GM18502 (cell line): ENCODE results near the gene LIPC.

Experiments
- ATAC-seq: cut with Tn5 transposase; IDR thresholded peaks from one replicate; pipeline ENCODE4 v1.9.1; 2021; ENCODE audit warnings: mild to moderate bottlenecking; ENCODE audit not compliant: unreplicated experiment, poor library complexity

The LIPC gene

GRCh38 chr15:58431221-58432149 lies at the start of gene LIPC:
Gene LIPC, plus strand, starts transcription at chr15:58431991. Its CDS starts 42 bp downstream, at chr15:58432033.
- ATAC-seq: no peak

- no peak for ATAC-seq
These were observed 47.9 kb upstream of the LIPC start for GRCh38 chr15:58383876-58384275.

- ATAC-seq: no peak
These were observed 47.1 kb upstream of the LIPC start for GRCh38 chr15:58384667-58385066.

GRCh38 chr15:58386081-58386480 lies 45.7 kb upstream of the LIPC start:
- no peak for ATAC-seq

- no peak for ATAC-seq
These were observed 45.1 kb upstream of the LIPC start for GRCh38 chr15:58386641-58387040.

GRCh38 chr15:58387130-58387529 lies 44.7 kb upstream of the LIPC start:
- ATAC-seq: no peak

GRCh38 chr15:58388211-58388610 lies 43.6 kb upstream of the LIPC start:
- ATAC-seq: no peak

GRCh38 chr15:58390118-58390517 lies 41.7 kb upstream of the LIPC start:
- no peak for ATAC-seq

GRCh38 chr15:58390655-58391054 lies 41.1 kb upstream of the LIPC start:
- ATAC-seq: no peak

GRCh38 chr15:58391088-58391487 lies 40.7 kb upstream of the LIPC start:
- ATAC-seq: no peak

GRCh38 chr15:58392141-58392540 lies 39.6 kb upstream of the LIPC start:
- ATAC-seq: no peak

- no peak for ATAC-seq
These were observed 39.1 kb upstream of the LIPC start for GRCh38 chr15:58392611-58393161.

- ATAC-seq: no peak
These were observed 38.5 kb upstream of the LIPC start for GRCh38 chr15:58393241-58393662.

GRCh38 chr15:58396181-58396580 lies 35.6 kb upstream of the LIPC start:
- no peak for ATAC-seq

- no peak for ATAC-seq
These were observed 33.7 kb upstream of the LIPC start for GRCh38 chr15:58398071-58398470.

- ATAC-seq: no peak
These were observed 33.1 kb upstream of the LIPC start for GRCh38 chr15:58398643-58399042.

GRCh38 chr15:58399739-58400138 lies 32.1 kb upstream of the LIPC start:
- ATAC-seq: no peak

- ATAC-seq: no peak
These were observed 30.5 kb upstream of the LIPC start for GRCh38 chr15:58401276-58401675.

- no peak for ATAC-seq
These were observed 29.7 kb upstream of the LIPC start for GRCh38 chr15:58401991-58402649.

GRCh38 chr15:58403581-58403980 lies 28.2 kb upstream of the LIPC start:
- ATAC-seq: no peak

- no peak for ATAC-seq
These were observed 27.8 kb upstream of the LIPC start for GRCh38 chr15:58404020-58404419.
